SK-N-MC (cell line): Measurements from ENCODE around the gene WDSUB1.

Source experiments
- DNase-seq: peaks from one replicate; pipeline ENCODE4 v3.0.0-alpha.2; 2011; ENCODE audit warnings: low read depth, low spot score
- H3K27ac ChIP-seq: fragments of 200-600 bp; sonication (generic); 2 replicates; pipeline ENCODE4 v1.5.1; 2016; ENCODE audit warnings: mixed run types
- H3K36me3 ChIP-seq: fragments of 200-600 bp; sonication (generic); 2 replicates; pipeline ENCODE4 v1.6.1; 2017; ENCODE audit warnings: antibody characterized with exemption, low read length, mixed read lengths; ENCODE audit not compliant: insufficient read depth
- H3K4me3 ChIP-seq: fragments of 200-600 bp; sonication (generic); 2 replicates; pipeline ENCODE4 v1.5.1; 2016
- H3K9ac ChIP-seq: fragments of 200-600 bp; sonication (generic); 2 replicates; pipeline ENCODE4 v1.8.0; 2017; ENCODE audit warnings: mixed run types, mixed read lengths; ENCODE audit not compliant: insufficient read length
- H3K9me3 ChIP-seq: fragments of 200-600 bp; sonication (generic); 2 replicates; pipeline ENCODE4 v1.6.1; 2017; ENCODE audit warnings: low read depth, mild to moderate bottlenecking, antibody characterized with exemption, low read length, moderate library complexity, mixed read lengths
- EZH2 ChIP-seq: fragments of 200-600 bp; sonication (generic); IDR thresholded peaks from one replicate; pipeline ENCODE4 v1.6.1; 2017; ENCODE audit warnings: antibody characterized with exemption
- FOXP2 ChIP-seq: optimal IDR thresholded peaks from 2 replicates; pipeline ENCODE3; 2011; ENCODE audit warnings: mild to moderate bottlenecking, moderate library complexity; ENCODE audit not compliant: insufficient read depth; ENCODE audit errors: extremely low read length, control extremely low read depth
- POLR2AphosphoS5 ChIP-seq: IDR thresholded peaks from 2 replicates; pipeline ENCODE4 v1.6.1; 2012; ENCODE audit warnings: mild to moderate bottlenecking, low read depth, low read length, borderline replicate concordance

The WDSUB1 gene

DNA sequence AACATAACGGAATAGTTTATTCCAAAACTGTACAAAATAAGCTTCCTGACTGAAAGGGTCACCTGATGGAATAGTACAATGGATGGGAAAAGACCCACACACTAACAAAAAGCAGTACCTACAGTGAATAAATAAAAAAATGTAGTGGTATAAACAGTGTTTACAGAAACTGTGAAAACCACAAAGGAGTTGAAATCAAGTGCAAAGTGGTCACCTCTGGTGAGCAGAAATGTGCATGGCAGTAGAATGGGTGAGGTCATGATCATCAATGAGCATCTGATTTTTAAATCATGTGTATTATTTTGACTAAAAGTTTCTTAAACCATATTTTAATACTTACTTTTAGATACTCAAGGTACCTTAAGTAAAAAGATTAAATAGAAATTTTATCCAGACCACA, 11.4 kb downstream of the WDSUB1 start:
- no peak for TF ChIP-seq FOXP2
- no peak for TF ChIP-seq POLR2AphosphoS5
- TF ChIP-seq EZH2: no peak
- Histone ChIP-seq H3K36me3 (peaks cover 32% of the 10 kb centered on the region), H3K9me3 (no peaks in the 10 kb centered on the region), H3K4me3 (no peak overlapping the region), H3K27ac (no peak overlapping the region), H3K9ac (no peak overlapping the region)
- DNase-seq: no peak

DNA sequence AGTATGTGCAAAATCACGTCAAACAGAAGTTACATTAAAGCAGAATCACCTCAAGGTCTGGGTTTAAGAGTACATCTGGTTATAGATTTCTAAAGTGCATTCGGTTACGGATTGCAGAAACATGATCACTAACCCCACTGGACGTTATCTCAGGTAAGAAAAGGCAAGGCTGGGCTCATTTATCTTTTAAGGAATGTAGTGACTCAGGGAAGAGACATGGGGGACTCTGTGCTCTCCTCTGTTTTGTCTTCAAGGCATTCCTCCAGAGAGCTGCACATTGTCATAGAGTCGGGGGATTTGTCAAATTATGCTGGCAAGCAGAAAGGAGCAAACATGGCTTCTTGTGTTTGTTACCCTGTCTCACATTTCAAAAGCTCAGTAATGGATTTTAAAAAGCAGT, 14.3 kb downstream of the WDSUB1 start:
- Histone ChIP-seq H3K9ac (no peak overlapping the region), H3K36me3 (peaks cover 20% of the 10 kb centered on the region), H3K4me3 (no peak overlapping the region), H3K27ac (no peak overlapping the region), H3K9me3 (no peaks in the 10 kb centered on the region)
- DNase-seq: no peak
- no peak for TF ChIP-seq POLR2AphosphoS5
- no peak for TF ChIP-seq EZH2
- TF ChIP-seq FOXP2: no peak

DNA sequence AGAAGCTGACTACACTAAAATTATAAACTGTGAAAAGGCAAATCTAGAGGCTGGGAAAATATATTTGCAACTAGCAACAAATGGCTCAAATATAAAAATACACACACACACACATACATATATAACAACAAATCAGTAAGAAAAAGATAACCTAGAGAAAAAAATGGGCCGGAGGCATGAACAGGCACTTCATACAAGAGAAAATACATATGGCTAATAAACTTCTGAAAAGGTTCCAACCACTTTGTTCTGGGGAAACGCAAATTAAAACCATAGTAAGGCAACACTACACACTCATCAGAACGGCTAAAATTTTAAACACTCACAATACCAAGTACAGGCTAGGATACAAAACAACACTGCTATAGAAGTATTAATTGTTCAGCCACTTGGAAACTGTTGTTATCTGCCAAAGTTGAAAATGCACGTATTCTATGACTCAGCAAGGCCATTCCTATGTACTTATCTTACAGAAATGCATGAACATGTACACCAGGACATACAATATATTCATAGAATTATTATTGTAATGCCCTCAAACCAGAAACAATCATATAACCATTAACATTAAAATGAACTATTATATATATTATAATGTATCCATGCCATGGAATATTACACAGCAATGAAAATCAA, 15.6 kb downstream of the WDSUB1 start:
- no peaks in the 10 kb centered on the region for H3K9me3 ChIP-seq
- no peak overlapping the region for H3K4me3 ChIP-seq
- no peak overlapping the region for H3K9ac ChIP-seq
- no peak for DNase-seq
- H3K27ac ChIP-seq: no peak overlapping the region
- TF ChIP-seq POLR2AphosphoS5: no peak
- TF ChIP-seq EZH2: no peak
- no peak for TF ChIP-seq FOXP2
- H3K36me3 ChIP-seq: peaks cover 20% of the 10 kb centered on the region

DNA sequence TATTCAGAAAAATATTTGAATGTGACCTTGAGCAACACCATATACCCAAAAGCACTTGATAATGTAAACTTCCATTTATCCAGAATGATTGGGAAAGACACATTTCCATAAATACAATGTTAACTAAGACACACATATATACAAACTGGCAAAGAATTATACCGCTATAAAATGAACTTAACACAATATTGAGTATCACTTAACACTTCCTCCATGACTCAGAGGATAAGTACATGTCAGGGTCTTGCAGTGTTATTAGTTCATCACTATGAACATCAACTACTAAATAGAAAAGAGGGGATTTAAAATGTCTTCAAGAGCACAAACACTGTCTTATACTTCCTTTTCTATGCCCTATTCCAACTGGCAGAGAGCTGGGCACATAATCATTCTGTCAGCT, 18.6 kb downstream of the WDSUB1 start:
- Histone ChIP-seq H3K4me3 (no peak overlapping the region), H3K27ac (no peak overlapping the region), H3K36me3 (peaks cover 20% of the 10 kb centered on the region), H3K9me3 (no peaks in the 10 kb centered on the region), H3K9ac (no peak overlapping the region)
- DNase-seq: no peak
- TF ChIP-seq FOXP2 (no peak), POLR2AphosphoS5 (no peak), EZH2 (no peak)

DNA sequence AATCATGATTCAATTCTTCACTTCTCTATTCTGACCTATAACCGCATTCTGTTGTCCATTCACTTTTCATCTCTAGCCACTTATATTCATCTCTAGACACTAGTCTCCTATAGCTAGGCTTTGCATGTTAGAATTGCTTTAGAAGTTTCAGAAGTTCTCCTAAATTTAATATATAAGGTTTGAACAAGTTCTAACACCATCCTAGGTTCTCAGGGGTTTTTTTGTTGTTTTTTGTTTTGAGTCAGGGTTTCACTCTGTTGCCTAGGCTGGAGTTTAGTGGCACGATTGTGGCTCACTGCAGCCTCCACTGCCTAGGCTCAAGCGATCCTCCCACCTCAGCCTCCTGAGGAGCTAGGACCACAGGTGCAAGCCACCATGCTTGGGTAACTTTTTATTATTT, 19.9 kb downstream of the WDSUB1 start:
- peaks cover 11% of the 10 kb centered on the region for H3K36me3 ChIP-seq

DNA sequence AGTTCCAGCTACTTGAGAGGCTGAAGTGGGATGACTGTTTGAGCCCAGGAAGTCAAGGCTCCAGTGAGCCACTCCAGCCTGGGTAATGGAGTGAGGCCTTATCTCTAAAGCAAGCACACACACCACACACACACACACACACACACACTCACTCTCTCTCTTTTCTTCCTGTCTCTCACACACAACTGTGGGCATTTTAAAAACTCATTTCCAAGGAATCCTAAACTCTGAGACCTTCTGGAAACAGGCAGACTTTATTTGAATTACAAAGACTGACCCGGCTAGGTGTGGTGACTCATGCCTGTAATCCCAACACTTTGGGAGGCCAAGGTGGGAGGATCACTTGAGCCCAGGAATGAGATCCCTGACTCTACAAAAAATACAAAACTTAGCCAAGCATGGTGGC, 21.3 kb downstream of the WDSUB1 start:
- TF ChIP-seq FOXP2: no peak
- no peak for TF ChIP-seq EZH2
- no peak for TF ChIP-seq POLR2AphosphoS5
- peaks cover 4% of the 10 kb centered on the region; the same call in 1 of the 2 replicates for H3K36me3 ChIP-seq
- no peak for DNase-seq

More for the DNA sequence above, 19.9 kb downstream of the WDSUB1 start:
- TF ChIP-seq POLR2AphosphoS5 (no peak), FOXP2 (no peak), EZH2 (no peak)
- no peak overlapping the region for H3K9ac ChIP-seq
- no peak for DNase-seq
- no peak overlapping the region for H3K27ac ChIP-seq
- no peak overlapping the region for H3K4me3 ChIP-seq
- H3K9me3 ChIP-seq: no peaks in the 10 kb centered on the region

DNA sequence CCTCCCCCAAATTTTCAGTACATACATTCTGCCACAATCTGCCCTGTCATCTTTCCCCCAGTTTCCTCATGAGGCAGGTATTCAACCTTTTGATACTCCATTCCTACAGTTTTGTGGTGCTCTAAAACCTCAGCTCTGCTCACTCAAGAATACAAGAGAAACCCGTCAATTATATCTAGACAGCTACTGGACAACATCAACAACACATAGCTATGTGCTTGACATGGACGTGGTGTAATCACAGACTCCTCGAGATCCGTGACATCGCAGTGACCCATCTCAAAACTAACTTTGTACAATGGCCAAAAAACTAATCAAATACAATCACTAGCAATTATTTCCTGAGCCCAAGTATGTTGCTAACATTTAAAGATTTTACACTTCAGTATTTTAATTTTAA, 23.6 kb downstream of the WDSUB1 start:
- TF ChIP-seq FOXP2 (no peak), EZH2 (no peak), POLR2AphosphoS5 (no peak)
- peaks cover 4% of the 10 kb centered on the region; the same call in 1 of the 2 replicates for H3K36me3 ChIP-seq
- H3K9me3 ChIP-seq: no peaks in the 10 kb centered on the region
- H3K4me3 ChIP-seq: no peak overlapping the region
- no peak overlapping the region for H3K9ac ChIP-seq
- H3K27ac ChIP-seq: no peak overlapping the region
- no peak for DNase-seq

More for the DNA sequence above, 21.3 kb downstream of the WDSUB1 start:
- Histone ChIP-seq H3K9me3 (no peaks in the 10 kb centered on the region), H3K4me3 (no peak overlapping the region), H3K27ac (no peak overlapping the region), H3K9ac (no peak overlapping the region)

DNA sequence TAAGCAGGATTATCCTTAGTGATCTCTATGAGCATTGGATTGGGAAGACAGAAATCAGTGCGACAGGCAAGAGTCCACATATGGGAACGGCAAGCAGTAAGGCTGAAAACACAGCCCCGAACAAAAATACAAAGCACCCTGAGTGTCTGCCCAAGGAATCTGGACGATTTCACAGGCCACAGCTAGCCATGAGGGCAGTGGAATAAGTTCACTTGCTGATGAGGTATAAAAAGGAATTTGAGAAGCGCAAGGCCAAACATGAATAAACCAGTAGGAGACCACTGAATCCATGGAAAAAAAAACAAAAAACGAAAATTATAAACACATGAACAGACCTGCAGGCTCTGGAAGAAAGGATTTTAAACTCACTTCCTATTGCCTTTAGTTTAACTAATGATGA, 24.3 kb downstream of the WDSUB1 start:
- Histone ChIP-seq H3K27ac (no peak overlapping the region), H3K36me3 (peaks cover 4% of the 10 kb centered on the region; the same call in 1 of the 2 replicates), H3K9me3 (no peaks in the 10 kb centered on the region), H3K4me3 (no peak overlapping the region), H3K9ac (no peak overlapping the region)
- no peak for TF ChIP-seq FOXP2
- no peak for TF ChIP-seq EZH2
- TF ChIP-seq POLR2AphosphoS5: no peak
- DNase-seq: no peak

DNA sequence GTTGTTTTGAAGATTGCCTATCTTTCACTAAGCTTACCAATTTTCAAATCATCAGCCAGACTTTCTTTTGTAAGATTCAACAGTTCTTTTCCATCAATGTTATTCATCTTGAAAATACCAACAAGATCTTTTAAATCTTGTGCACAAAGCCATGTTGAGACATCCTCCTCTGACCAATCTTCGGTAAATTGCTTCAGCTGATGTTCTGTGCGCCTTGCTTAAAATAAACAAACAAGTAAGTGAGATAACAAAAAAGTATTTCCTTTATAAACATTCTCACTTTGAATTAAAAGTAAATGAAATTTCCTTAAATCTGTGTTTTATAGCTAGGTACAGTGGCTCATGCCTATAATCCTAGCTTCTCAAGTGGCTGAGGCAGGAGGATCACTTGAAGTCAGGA, 30.3 kb downstream of the WDSUB1 start:
- Histone ChIP-seq H3K27ac (no peak overlapping the region), H3K9me3 (no peaks in the 10 kb centered on the region), H3K36me3 (peaks cover 10% of the 10 kb centered on the region), H3K4me3 (no peak overlapping the region), H3K9ac (no peak overlapping the region)
- TF ChIP-seq POLR2AphosphoS5 (no peak), FOXP2 (no peak), EZH2 (no peak)
- no peak for DNase-seq
